Aorta (tissue), 5 donors: Measurements from ENCODE around the gene MINDY2. TPM values are rescaled to one million over a fixed set of nuclear protein-coding genes. Genes with fewer than 3 reads are reported as not detected.
"Not testable (repeated sequence)": the region's sequence is repeated elsewhere in the genome, so short reads cannot be mapped to it uniquely, and the experiment has no call there.

ENCODE experiments used
- ATAC-seq: fragments of 200-7000 bp; cut with Tn5 transposase; one replicate; pipeline ENCODE4 v1.9.1; 2022; ENCODE audit warnings: moderate library complexity; ENCODE audit not compliant: low FRiP score
- DNase-seq, 2 donors: peaks; one replicate each; pipeline ENCODE4 v3.0.0-alpha.2; 2020
- H3K27ac ChIP-seq, 2 donors: one replicate each; pipeline ENCODE4 v1.5.1; 2013; ENCODE audit warnings: low read length in 2 of 2, mild to moderate bottlenecking in 2 of 2, moderate library complexity in 2 of 2, control low read depth in 1 of 2, inconsistent platforms in 1 of 2, low read depth in 1 of 2
- H3K27me3 ChIP-seq, 2 donors: one replicate each; pipeline ENCODE4 v1.6.1; 2013; ENCODE audit warnings: control low read depth in 1 of 2, low read length in 1 of 2, mild to moderate bottlenecking in 1 of 2, moderate library complexity in 1 of 2; ENCODE audit not compliant: insufficient read depth in 2 of 2, control insufficient read depth in 1 of 2
- H3K36me3 ChIP-seq, 2 donors: one replicate each; pipeline ENCODE4 v1.6.1; 2013; ENCODE audit warnings: control low read depth in 1 of 2, low read length in 1 of 2, mild to moderate bottlenecking in 1 of 2; ENCODE audit not compliant: insufficient read depth in 2 of 2, control insufficient read depth in 1 of 2
- H3K4me1 ChIP-seq, 2 donors: one replicate each; pipeline ENCODE4 v1.6.1; 2013; ENCODE audit warnings: low read length in 2 of 2, control low read depth in 1 of 2, mild to moderate bottlenecking in 1 of 2, moderate library complexity in 1 of 2; ENCODE audit not compliant: insufficient read depth in 2 of 2, control insufficient read depth in 1 of 2
- H3K4me3 ChIP-seq, 2 donors: one replicate each; pipeline ENCODE4 v1.5.1; 2013; ENCODE audit warnings: low read length in 2 of 2, control low read depth in 1 of 2, mild to moderate bottlenecking in 1 of 2
- H3K9me3 ChIP-seq: one replicate; pipeline ENCODE4 v1.6.1; 2013; ENCODE audit warnings: mild to moderate bottlenecking, low read length; ENCODE audit not compliant: control insufficient read depth
- WGBS, 2 donors: extraction: QIAGEN DNeasy Blood & Tissue Kit; methylation state at CpG; one replicate each; pipeline ENCODE4 v1.1.7; 2013; 5-methylcytosine and 5-hydroxymethylcytosine counted together
- intact Hi-C, 2 donors: fragments of 100-400 bp; cut with DNase I; formaldehyde crosslinking; loops; one replicate each; pipeline versions ENCODE4 v1.14.2 to v1.15.0; 2022
- polyA plus RNA-seq, 2 donors: library from polyadenylated mRNA; stranded (reverse); fragments of 200-250 nt; gene quantifications; one replicate each; pipeline ENCODE4 v1.2.3, GENCODE V29; 2013
- total RNA-seq, 2 donors: library from RNA; stranded (reverse); fragmentation: NEBNext Ultra II Directional; extraction: Animal tissue kit (Norgen Biotek cat#: 25700); gene quantifications; one replicate each; pipeline ENCODE4 v1.2.1, GENCODE V29; 2021
- donor health status: healthy with polysubstance abuse.
- donor health status: Bipolar disorder and iron deficiency.
- donor health status: DM: no; HTN: no; CAD: no.
- donor health status: DM: no; HTN: no; CAD: no.
- donor health status: DM: yes; HTN: yes; CAD: no.

MINDY2 gene
- total and polyA plus RNA-seq, 4 donors: 10.1 to 48.0 (median 28.4) TPM

DNA sequence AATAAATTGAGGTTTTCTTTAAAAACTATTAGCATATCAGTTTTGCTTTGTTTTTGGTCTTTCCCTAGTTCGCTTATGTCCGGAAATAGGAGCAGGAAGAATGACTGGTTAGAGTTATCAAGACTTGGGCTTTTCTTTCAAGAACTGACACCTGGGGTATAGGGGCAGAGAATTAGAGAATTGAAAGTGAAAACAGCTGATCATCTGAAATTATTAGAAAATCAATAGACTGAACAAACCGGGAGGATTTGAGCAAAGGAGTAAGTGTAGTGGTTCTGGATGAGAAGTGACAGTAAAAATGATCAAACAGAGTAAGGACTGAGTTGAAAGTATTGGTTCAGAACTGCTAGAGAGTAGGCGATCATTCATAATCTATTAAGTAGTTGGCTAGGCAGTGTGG, 6.0 kb downstream of the MINDY2 start:
- no peak overlapping the region for H3K4me3 ChIP-seq
- DNase-seq (no peak), ATAC-seq (no peak)
- 90 to 91% methylated on average over 4 of the region's 4 CpGs for WGBS, 2 donors
- no peaks in the 10 kb centered on the region for H3K27me3 ChIP-seq
- no peaks in the 10 kb centered on the region for H3K36me3 ChIP-seq
- no peaks in the 10 kb centered on the region for H3K9me3 ChIP-seq
- intact Hi-C loops: loop anchor here in 1 of 2 donors (10.0 kb wide), 1 partner anchor 158 kb away; the partner anchor contains the start of gene SLTM
- H3K4me1 ChIP-seq: peaks cover 0 to 2% of the 10 kb centered on the region in 2 donors
- H3K27ac ChIP-seq: no peak overlapping the region

- WGBS, 2 donors: 92 to 96% methylated on average over 1 of the region's 1 CpG
- H3K27ac ChIP-seq: no peak overlapping the region
- peaks cover 0 to 3% of the 10 kb centered on the region in 2 donors for H3K4me1 ChIP-seq
- H3K9me3 ChIP-seq: no peaks in the 10 kb centered on the region
- intact Hi-C loops: loop anchor here in 1 of 2 donors (10.0 kb wide), 1 partner anchor 155 kb away; the partner anchor contains the start of gene SLTM
- DNase-seq: no peak
- no peak overlapping the region for H3K4me3 ChIP-seq
- ATAC-seq: no peak
- no peaks in the 10 kb centered on the region for H3K27me3 ChIP-seq
- H3K36me3 ChIP-seq: no peaks in the 10 kb centered on the region
Observed at GRCh38 chr15:58779554-58779953, 8.5 kb downstream of the MINDY2 start.

- no peak for ATAC-seq
- H3K36me3 ChIP-seq: peaks cover 0 to 4% of the 10 kb centered on the region in 2 donors
- intact Hi-C loops: no loop called here
- H3K4me1 ChIP-seq: peaks cover 0 to 3% of the 10 kb centered on the region in 2 donors
- H3K9me3 ChIP-seq: no peaks in the 10 kb centered on the region
- H3K4me3 ChIP-seq: no peak overlapping the region
- H3K27me3 ChIP-seq: no peaks in the 10 kb centered on the region
- no peak overlapping the region for H3K27ac ChIP-seq
- no peak for DNase-seq
- WGBS, 2 donors: 53 to 59% methylated on average over 6 of the region's 6 CpGs
Observed at GRCh38 chr15:58785355-58785754, 14.3 kb downstream of the MINDY2 start.

DNA sequence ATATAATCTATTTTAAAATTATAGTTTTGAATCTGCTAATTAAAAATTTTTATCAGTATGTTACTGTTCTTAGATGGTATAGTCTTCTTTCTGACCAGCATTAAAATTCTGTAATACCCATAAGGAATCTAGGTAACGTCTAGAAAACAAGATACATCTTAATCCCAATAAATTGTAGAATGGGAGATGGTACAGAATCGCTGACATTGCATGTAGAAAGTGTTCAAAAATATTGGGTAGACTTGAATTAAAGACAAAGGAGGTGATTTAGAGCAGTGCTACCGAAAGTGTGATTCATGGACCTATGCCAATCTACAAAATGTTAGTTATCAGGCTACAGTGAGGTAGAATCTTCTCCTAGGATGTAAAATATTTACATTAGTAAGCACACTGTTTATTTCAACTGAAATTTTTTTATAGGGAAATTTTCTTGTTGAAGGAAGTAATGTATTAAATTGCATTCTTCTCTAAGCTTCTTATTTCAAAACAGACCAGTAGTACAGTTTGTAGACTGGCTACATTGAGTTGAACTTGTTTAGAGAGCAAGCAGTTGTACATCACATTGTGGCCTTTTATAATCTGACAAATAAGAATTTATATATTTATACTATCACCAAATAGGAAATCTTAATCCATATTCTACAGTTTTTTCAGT, 17.1 kb downstream of the MINDY2 start:
- Histone ChIP-seq H3K27me3 (no peaks in the 10 kb centered on the region), H3K4me3 (no peak overlapping the region), H3K27ac (no peak overlapping the region), H3K4me1 (peaks cover 0 to 3% of the 10 kb centered on the region in 2 donors), H3K9me3 (no peaks in the 10 kb centered on the region), H3K36me3 (peaks cover 0 to 4% of the 10 kb centered on the region in 2 donors)
- ATAC-seq (no peak), DNase-seq (no peak)
- WGBS, 2 donors: 93 to 96% methylated on average over 3 of the region's 3 CpGs
- intact Hi-C loops: no loop called here

- no peak for DNase-seq
- ATAC-seq: no peak
Observed at GRCh38 chr15:58793862-58794261, 22.8 kb downstream of the MINDY2 start.

DNA sequence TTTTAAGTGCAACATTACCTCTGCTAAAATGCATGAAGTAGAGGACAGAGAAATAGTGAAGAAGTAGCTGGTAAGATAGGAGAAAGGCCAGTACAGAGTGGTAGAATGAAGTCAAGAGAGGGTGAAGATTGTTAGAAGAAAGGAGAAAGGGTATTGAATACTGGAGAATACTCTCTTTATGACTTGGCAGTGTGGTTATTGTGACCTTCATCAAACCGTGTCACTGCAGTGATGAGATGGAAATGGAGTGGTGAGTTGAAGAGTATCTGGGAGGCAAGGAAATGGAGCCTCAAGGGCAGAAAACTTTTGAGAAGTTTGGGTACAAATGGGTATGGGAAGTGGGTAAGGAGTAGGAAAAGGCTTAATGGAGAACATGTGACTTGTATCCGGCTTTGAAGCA, 24.7 kb downstream of the MINDY2 start:
- H3K9me3 ChIP-seq: no peaks in the 10 kb centered on the region
- WGBS, 2 donors: 77 to 85% methylated on average over 2 of the region's 2 CpGs
- H3K27me3 ChIP-seq: no peaks in the 10 kb centered on the region
- no peaks in the 10 kb centered on the region for H3K36me3 ChIP-seq
- no peak overlapping the region for H3K4me3 ChIP-seq
- no peak overlapping the region for H3K27ac ChIP-seq
- ATAC-seq (no peak), DNase-seq (no peak)
- intact Hi-C loops: no loop called here
- peaks cover 2 to 4% of the 10 kb centered on the region in 2 donors for H3K4me1 ChIP-seq

More at GRCh38 chr15:58793862-58794261, 22.8 kb downstream of the MINDY2 start:
- no peak overlapping the region for H3K27ac ChIP-seq
- no peaks in the 10 kb centered on the region for H3K36me3 ChIP-seq
- H3K4me1 ChIP-seq: peaks cover 2 to 4% of the 10 kb centered on the region in 2 donors
- no peaks in the 10 kb centered on the region for H3K27me3 ChIP-seq
- WGBS, 2 donors: 17 to 26% methylated on average over 6 of the region's 6 CpGs
- intact Hi-C loops: no loop called here
- no peaks in the 10 kb centered on the region for H3K9me3 ChIP-seq
- no peak overlapping the region for H3K4me3 ChIP-seq

- H3K9me3 ChIP-seq: no peaks in the 10 kb centered on the region
- no peaks in the 10 kb centered on the region for H3K27me3 ChIP-seq
- no peak for ATAC-seq
- intact Hi-C loops: no loop called here
- no peak overlapping the region for H3K4me3 ChIP-seq
- H3K27ac ChIP-seq: no peak overlapping the region
- no peaks in the 10 kb centered on the region for H3K36me3 ChIP-seq
- DNase-seq: no peak
- H3K4me1 ChIP-seq: peaks cover 2 to 4% of the 10 kb centered on the region in 2 donors
- WGBS, 2 donors: 69 to 70% methylated on average over 3 of the region's 3 CpGs
Observed at GRCh38 chr15:58797505-58797904, 26.4 kb downstream of the MINDY2 start.

DNA sequence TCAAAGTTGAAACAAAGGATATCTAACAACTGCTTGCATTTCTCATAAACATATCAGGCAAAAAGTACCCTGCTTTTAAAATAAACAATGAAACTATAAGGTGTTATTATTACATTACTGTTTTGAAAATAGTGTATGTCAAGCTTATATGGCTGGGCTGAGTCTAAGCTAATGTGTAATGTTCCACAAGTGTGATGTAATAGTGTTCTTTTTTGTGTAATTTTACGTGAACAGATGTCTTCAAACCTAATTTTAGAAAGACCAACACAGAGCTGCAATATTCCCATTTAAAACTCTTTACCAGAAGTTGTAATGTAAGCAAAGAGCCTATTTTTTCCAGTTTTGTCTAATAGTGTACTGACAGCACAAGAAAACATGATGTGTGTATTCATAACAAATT, 34.0 kb downstream of the MINDY2 start:
- Histone ChIP-seq H3K9me3 (no peaks in the 10 kb centered on the region), H3K4me3 (no peak overlapping the region), H3K36me3 (peaks cover 0 to 5% of the 10 kb centered on the region in 2 donors), H3K27ac (no peak overlapping the region), H3K4me1 (no peaks in the 10 kb centered on the region), H3K27me3 (no peaks in the 10 kb centered on the region)
- DNase-seq (no peak), ATAC-seq (no peak)
- 24 to 27% methylated on average over 1 of the region's 1 CpG for WGBS, 2 donors
- intact Hi-C loops: no loop called here

DNA sequence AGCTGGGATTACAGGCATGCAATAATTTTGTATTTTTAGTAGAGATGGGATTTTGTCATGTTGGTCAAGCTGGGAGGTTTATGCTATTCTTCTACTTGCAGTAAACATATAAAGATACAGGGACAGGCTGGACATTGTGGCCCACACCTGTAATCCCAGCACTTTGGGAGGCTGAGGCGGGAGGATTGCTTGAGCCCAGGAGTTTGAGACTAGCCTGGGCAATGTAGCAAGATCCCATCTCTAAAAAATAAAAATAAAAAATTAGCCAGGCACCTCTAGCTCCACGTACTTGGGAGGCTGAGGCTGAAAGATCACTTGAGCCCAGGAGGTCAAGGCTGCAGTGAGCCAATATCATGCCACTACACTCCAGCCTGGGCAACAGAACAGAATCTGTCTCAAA, 52.2 kb downstream of the MINDY2 start:
- intact Hi-C loops, DNase-seq, H3K4me3 ChIP-seq, ATAC-seq, H3K9me3 ChIP-seq, H3K27me3 ChIP-seq, H3K4me1 ChIP-seq, H3K36me3 ChIP-seq, H3K27ac ChIP-seq: not testable (repeated sequence)
- 89 to 95% methylated on average over 2 of the region's 2 CpGs for WGBS, 2 donors
